GM18907 (cell line): ENCODE results near the gene NANOS3.
A peak's percentile ranks its signal among the peaks of the same experiment; 100 is the strongest.

Experiments used
- ATAC-seq: cut with Tn5 transposase; IDR thresholded peaks from one replicate; pipeline ENCODE4 v1.9.1; 2021; ENCODE audit warnings: mild to moderate bottlenecking, moderate library complexity; ENCODE audit not compliant: unreplicated experiment

NANOS3 gene

GRCh38 chr19:13864667-13865570 is 12.0 kb upstream of the NANOS3 start:
- ATAC-seq, result no peak

GRCh38 chr19:13865571-13866462 is 11.1 kb upstream of the NANOS3 start:
- no peak for ATAC-seq

- no peak for ATAC-seq
These were observed 10.4 kb upstream of the NANOS3 start for GRCh38 chr19:13866463-13867046.

- no peak for ATAC-seq
These were observed 8.3 kb upstream of the NANOS3 start for GRCh38 chr19:13868663-13869062.

GRCh38 chr19:13869281-13869680 is 7.7 kb upstream of the NANOS3 start:
- ATAC-seq, result no peak

GRCh38 chr19:13870873-13871272 is 6.1 kb upstream of the NANOS3 start:
- no peak for ATAC-seq

GRCh38 chr19:13872339-13872694 is 4.6 kb upstream of the NANOS3 start:
- ATAC-seq, result no peak

- no peak for ATAC-seq
These were observed 4.1 kb upstream of the NANOS3 start for GRCh38 chr19:13872695-13873389.

- ATAC-seq, result no peak
These were observed 3.0 kb upstream of the NANOS3 start for GRCh38 chr19:13873834-13874515.

- ATAC-seq, result no peak
These were observed 1.1 kb upstream of the NANOS3 start for GRCh38 chr19:13875824-13876223.

GRCh38 chr19:13877303-13877702 is 369 bp downstream of the NANOS3 start:
- ATAC-seq, result no peak

GRCh38 chr19:13880059-13881043 is 3.4 kb downstream of the NANOS3 start:
- ATAC-seq, result peak; percentile 79

- no peak for ATAC-seq
These were observed 4.3 kb downstream of the NANOS3 start for GRCh38 chr19:13881251-13881691.

- ATAC-seq, result no peak
These were observed 4.9 kb downstream of the NANOS3 start for GRCh38 chr19:13881692-13882418.

- ATAC-seq, result no peak
These were observed 5.5 kb downstream of the NANOS3 start for GRCh38 chr19:13882419-13882795.

- ATAC-seq, result no peak
These were observed 5.9 kb downstream of the NANOS3 start for GRCh38 chr19:13882836-13883235.

GRCh38 chr19:13883516-13884064 is 6.7 kb downstream of the NANOS3 start:
- ATAC-seq, result no peak
